Activated CD4-positive, CD25-positive, alpha-beta regulatory T cell (primary cell): Measurements from ENCODE around the gene TRMO.
"Not testable (repeated sequence)": the region's sequence is repeated elsewhere in the genome, so short reads cannot be mapped to it uniquely, and the experiment has no call there.

Experiments used
- DNase-seq, 4 experiments: peaks; one replicate each; lab custom pipeline; 2025; lab: John Stamatoyannopoulos, UW

Gene TRMO, protein sequence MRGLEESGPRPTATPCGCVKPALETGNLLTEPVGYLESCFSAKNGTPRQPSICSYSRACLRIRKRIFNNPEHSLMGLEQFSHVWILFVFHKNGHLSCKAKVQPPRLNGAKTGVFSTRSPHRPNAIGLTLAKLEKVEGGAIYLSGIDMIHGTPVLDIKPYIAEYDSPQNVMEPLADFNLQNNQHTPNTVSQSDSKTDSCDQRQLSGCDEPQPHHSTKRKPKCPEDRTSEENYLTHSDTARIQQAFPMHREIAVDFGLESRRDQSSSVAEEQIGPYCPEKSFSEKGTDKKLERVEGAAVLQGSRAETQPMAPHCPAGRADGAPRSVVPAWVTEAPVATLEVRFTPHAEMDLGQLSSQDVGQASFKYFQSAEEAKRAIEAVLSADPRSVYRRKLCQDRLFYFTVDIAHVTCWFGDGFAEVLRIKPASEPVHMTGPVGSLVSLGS

DNA sequence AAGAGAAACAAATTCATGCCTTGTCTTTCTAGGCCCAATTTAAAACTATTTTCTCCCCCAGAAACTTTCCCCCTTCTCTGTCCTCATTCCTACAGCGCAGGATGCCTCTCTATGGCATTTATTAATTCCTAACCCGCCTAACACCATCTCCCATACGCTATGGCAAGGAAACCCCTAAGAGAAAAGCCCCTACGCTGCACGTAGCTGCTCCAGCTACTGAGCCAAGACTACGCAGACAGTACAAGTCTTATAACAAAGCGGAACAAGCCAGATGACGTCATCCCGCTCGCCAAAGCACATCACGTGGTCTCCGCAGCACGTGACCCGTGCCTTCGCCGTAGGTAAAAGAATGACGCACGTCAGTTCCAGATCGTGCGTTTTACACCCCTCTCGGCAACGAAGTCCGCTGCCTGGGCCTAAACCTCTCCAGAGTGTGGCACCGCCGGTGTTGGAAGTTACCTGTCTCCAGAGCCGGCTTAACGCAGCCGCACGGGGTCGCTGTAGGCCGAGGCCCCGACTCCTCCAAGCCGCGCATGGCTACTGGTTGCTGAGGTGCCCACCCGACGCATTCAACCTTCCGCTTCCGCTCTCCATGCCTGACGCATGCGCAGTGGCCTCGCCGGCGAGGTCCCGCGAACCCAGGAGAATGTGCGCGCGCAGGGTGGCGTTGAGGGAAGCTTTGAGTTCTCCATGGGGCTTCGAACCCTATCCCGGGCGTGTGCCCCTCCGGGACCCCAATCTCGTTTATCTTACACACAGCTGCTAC, at the start of gene TRMO:
Gene TRMO, minus strand, starts transcription at position 542 of the 766 bp plus-strand sequence. Its CDS starts 7 bp downstream, at position 535.
- peak; percentile 95 to 97 (median 96) for DNase-seq

DNA sequence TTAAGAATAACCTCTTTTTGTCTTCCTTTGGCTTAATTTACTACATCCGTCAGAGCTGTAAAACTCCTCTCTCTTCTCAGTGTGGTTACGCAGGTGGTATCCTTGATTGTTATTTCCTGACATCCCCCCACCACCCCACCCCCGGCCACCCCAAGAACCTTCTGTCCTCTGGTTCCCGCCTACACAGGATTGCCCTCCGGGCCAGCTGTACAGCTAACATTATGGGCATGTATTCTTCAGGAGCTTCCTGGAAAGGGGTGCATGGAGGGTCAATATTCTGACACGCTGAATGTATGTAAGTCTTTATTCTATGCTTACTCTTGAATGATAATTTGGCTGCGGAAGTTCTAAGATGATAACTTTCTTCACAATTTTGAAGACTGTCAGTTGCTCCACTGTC, 47.9 kb upstream of the TRMO start:
- no peak for DNase-seq

DNA sequence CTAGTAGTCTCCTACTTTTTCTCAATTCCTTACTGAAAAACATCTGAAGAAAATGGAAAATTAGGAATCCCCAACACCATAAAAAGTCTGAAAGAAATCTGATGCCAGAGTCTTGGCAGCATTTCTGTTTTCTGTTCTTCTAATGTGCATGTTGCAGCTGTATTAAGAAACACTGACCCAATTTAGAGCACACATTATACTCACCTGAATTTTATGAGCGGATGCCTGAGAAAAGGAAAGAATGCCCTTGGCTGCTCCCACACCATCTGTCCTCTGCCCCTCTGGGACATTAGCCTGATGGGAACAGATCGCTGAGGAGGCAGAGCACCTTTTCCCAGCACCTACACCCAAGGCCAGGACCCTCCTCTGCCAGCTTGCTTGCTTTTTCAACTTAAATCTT, 46.7 kb upstream of the TRMO start:
- no peak for DNase-seq

DNA sequence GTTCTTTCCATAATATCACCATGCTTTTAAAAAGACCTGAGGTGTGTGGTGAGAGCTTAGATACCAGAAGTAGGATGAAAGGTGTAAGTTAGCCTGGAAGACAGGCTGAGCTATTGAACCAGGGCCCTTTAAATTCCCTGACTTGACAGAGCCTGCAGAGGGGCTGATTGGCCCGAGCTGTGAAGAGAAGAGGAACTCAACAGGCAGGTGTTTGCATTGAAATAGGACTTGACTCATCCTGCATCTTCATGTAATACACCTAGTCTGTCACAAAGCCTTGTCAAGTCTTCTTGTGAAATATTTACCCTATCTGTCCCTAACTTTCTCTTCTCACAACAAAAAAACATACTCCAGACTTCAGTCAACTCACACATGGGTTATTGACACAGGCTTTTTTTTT, 44.2 kb upstream of the TRMO start:
- no peak for DNase-seq

DNA sequence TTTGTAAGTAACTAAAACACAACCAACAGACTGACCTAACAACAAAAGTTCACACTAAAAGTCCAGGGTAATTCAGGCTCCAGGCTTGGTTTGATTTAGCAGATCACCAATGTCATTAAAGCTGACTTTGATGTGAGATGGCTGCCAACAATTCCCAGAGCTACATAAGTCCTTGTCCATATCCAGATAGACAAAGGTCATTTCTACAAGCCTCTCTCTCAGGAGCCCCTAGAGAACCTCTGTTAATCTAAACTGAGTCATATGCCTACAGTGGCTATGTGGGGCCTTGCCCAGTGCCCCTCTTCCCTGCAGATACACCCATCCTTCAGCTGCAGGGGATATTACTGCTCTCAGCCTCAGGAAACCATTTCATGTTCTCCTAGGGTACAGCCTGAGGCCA, 42.6 kb upstream of the TRMO start:
- DNase-seq = no peak

DNA sequence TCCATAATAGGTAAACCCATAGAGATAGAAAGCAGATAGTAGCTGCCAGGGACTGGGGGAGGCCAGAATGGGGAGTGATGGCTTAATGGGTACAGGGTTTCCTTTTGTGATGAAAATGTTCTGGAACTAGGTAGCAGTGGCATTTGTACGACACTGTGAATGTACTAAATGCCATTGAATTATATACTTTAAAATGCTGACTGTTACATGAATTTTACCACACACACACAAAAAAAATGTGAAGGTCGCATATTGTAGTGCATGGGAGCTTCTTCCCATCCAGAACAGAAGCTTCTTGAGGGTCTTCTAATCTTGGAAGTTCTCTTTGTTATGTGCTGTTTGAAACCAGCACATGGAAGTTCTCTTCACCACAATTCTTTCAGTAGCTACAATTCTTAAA, 40.9 kb upstream of the TRMO start:
- no peak for DNase-seq

DNA sequence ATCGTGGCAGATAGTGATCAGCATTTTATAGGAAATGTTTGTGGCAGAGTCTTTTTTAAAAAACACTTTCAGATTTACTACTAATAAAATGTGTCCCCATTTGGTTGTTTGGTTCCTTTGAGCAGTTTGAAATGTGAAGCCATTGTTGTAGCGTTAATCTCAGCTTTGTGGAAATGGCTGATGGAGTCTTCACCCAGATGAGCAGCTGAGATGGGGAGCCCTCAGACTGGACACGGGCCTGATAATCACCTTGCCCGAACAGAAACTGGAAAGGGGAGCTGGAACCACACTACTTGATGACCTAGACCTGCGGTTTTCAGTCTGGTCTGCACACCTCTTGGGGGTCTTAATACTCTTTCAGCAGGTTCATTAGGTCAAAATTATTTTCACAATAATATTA, 40.3 kb upstream of the TRMO start:
- no peak for DNase-seq

DNA sequence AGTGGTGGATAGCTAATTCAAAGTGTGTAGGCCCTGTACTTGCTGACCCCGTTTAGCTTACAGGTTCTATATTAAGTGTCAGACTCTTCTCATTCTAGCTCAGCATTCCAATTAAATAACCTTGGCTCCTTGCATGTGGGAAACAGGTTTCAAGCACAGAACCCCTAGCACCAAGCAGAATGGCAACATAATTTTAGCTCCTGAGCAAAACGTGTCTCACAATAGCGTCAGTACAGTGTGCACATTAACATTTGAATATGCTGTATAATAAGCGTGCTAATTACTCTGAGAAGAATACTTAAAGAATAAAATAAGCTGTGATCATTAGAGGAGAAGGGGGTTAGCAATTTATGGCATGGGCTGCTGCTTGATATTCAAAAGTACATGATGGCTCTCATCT, 39.8 kb upstream of the TRMO start:
- DNase-seq = no peak

DNA sequence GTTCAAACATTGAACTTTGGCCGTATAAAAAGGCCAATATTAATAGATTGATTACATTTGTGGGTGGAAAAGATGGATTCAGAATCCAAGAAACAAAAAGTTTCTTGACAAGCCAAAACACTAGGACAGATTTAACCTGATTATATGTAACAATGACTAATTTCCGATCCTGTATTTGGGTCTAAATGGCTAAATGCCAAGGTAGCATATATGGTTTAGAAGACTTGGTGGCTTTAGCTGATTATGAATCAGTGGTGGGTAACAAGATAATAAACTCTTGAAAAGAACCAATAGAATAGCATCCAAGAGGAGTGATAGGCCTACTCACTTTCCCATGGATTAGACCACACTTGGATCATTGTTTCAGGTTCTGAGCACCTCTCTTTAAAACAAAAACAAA, 39.1 kb upstream of the TRMO start:
- no peak for DNase-seq

DNA sequence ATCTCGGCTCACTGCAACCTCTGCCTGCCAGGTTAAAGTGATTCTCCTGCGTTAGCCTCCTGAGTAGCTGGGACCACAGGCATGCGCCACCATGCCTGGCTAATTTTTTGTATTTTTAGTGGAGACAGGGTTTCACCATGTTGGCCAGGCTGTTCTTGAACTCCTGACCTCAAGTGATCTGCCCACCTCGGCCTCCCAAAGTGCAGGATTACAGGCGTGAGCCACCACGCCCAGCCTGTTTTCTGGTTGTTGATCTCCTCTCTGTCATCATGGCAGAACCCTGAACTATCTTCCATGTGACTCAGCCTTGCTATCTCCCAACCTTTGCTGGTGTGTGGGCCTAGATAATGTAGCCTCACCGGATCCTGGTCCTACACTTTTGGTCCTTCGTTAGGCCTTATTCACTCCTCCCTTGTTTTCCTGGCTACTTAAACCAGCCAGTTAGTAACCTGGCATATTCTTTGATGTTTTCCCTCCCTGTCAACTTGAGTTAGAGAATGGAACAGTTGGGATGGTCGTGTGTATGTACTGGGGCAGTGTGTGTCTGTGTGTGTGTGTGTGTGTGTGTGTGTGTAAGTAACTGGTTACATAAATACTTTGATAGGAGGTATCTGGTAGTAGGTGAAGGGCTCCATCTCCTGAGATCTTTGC, 38.5 kb upstream of the TRMO start:
- DNase-seq = not testable (repeated sequence)

DNA sequence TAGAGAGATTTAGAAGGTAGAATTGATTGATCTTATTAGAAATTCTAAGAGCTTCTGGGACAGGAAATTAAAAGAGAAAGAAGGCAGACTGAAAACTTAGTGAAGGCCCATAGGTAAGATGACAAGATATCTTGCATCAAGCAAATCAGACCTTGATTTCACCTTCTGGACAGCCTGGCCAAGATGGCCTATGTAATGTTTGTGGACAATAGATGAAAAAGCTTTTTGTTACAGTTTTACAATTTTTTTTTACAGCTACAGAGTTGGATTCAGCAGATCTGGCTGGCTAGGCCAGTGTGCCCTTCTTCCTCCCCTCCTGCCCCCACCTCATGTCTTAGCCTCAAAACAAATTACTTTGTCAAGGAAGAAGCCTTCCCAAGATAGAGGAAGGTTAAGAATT, 37.3 kb upstream of the TRMO start:
- no peak for DNase-seq

DNA sequence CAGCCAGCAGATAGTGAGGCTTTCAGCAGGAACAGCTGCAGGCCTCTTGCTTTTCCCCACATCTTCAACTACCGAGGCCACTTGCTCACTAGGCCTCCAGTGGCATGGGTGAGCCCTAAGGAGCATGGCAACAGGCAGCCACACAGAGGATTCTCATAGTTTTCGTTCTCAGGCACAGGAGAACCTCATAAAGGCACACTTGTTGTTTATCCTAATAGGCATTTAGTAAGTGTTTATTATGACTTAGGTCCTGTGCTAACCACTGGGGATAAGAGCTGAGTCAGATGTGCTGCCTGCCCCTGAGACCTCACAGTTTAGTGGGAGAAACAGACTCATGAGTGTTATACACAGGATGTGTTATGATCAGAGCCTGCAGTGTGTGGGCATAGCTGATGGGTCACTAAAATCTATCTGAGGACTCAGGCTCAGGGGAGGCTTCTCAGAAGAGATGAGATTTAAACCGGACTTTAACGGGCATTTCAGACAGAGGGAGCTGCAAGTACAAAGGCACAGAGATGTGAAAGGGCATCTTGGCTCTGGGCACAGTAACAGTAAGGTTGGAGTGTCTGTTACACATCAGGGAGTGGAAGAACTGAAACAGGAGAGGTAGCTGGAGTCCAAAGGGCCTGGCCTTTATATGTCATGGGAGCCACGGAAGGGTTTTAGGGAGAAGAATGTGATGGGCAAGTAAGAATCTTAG, 36.7 kb upstream of the TRMO start:
- DNase-seq = no peak

DNA sequence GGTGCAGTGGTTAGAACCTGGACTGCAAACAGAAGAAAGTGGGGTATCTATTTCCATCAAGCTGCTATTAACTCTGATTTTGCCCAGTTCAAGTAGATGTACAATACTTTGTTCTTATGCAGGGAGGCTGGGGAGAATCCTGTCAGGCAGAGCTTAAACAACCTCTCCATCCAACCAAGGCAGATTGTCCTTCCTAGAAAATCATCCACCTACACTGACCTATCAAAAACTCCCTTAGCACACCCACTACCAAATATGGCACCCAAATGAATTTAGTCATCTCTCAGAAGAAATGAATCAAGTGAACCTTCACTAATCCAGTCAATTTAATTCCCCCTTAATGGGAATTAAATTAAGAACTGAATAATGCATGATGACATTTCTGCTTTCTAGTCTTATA, 34.0 kb upstream of the TRMO start:
- no peak for DNase-seq

DNA sequence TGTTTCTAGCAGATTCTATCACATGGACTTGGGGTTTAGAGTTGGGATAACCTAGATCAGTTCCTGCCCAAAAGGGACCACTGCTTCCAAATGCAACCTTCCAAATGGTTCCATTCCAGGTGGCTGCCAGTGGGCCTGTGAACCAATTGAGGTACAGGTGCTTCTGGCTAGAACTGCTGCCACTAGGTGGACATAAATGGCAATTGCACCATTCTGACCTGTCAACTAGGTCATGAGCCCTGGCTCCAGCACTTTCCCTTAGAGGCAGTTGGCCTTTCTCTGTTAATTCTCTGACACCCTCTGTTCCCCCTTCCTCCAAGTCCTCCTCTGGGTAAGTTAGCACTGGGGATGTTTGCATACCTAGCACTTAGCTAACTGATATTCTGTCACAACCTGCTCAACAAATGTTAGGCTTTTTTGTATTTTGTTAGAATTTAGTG, 32.3 kb upstream of the TRMO start:
- DNase-seq = peak; percentile 5 to 21 (median 9)

DNA sequence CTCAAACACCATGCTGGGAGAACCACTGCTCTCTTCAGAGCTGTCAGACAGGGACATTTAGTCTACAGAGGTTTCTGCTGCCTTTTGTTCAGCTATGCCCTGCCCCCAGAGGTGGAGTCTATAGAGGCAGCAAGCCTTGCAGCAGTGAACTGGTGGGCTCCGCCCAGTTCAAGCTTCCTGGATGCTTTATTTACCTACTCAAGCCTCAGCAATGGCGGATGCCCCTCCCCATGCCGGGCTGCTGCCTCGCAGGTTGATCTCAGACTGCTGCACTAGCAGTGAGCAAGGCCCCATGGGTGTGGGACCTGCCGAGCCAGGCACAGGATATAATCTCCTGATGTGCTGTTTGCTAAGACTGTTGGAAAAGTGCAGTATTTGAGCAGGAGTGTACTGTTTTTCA, 28.6 kb upstream of the TRMO start:
- peak in 1 of 4 experiments; percentile 10 for DNase-seq

DNA sequence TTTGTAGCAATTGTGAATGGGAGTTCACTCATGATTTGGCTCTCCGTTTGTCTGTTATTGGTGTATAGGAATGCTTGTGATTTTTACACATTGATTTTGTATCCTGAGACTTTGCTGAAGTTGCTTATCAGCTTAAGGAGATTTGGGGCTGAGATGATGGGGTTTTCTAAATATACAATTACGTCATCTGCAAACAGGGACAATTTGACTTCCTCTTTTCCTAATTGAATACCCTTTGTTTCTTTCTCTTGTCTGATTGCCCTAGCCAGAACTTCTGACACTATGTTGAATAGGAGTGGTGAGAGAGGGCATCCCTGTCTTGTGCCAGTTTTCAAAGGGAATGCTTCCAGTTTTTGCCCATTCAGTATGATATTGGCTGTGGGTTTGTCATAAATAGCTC, 24.8 kb upstream of the TRMO start:
- not testable (repeated sequence) for DNase-seq

DNA sequence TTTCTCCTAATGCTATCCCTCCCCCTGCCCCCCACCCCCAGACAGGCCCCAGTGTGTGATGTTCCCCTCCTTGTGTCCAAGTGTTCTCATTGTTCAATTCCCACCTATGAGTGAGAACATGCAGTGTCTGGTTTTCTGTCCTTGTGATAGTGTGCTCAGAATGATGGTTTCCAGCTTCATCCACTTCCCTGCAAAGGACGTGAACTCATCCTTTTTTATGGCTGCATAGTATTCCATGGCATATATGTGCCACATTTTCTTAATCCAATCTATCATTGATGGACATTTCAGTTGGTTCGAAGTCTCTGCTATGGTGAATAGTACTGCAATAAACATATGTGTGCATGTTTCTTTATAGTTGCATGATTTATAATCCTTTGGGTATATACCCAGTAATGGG, 23.2 kb upstream of the TRMO start:
- not testable (repeated sequence) for DNase-seq

DNA sequence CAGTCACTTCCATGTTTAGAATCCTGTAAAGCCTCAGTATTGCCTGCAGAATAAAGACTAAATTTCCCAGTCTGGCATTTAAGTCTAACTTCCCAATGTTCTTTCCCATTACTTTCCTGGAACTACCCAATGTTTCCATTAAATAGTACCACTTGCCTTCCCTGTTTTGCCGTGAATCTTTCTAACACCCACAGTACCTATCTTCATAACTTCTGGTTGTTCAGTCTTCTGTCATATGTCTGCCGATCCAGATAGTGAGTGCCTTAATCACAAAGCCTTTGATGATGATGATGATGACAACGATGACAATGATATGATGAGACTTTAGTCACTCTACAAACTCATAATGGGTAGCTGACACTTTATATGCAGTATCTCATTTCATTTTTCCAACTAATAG, 22.3 kb upstream of the TRMO start:
- no peak for DNase-seq

DNA sequence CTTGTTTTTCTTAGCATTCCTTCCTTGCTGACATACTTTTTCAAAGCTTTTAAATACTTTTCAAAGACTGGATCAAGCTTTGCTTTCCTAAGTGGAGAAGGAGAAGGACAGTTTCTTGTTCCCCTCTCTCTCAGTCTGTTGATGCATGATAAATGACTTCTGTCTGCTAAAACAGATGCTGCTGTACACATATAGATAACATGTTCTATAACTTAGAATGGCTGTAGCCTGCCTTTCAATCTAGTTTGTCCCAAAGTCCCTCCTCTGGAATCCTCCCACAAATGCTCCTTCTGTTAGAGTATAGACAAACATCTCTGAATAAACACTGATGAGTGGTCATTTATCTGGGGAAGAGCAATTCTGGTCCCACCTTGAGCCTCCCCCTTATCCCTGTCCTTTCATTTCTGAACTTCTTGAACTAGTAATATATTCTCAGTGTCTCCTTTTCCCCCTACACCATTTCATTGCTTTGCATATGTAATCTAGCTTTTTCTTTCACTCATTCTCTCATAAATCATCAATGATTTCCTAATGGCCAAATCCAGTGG, 21.1 kb upstream of the TRMO start:
- no peak for DNase-seq

DNA sequence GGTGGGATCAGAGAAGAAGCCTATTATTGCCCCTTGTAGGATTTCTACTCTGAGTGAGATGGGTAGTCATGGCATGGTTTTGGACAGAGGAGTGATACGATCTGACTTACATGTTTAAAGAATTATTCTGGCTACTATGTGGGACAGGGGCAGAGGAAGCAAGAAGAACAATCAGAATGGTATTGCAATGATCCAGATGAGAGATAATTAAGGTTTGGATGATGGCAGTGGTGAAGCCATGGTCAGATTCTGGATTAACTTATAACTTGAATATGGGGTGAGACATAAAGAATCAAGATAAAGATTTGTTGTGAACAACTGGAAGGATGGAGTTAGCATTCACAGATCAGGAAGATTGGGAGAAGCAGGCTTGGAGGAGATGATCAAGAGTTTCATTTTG, 19.0 kb upstream of the TRMO start:
- DNase-seq = no peak

DNA sequence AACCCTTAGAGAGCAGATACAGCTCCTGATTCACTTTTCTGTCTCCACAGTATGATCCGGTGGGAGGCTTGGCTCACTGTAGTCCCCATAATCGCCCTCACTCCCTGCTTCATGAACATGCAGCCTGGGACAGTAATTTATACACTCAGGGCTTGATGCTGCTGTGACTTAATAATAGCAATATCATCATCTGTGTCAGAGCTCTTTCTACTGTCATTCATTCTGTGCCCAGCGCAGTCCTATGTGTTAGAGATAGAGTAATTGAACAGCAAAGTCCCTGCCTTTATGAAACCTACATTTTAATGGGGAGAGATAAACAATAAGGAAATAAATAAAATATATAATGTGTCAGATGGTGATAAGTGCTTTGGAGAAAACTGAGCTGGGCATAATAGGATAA, 18.4 kb upstream of the TRMO start:
- no peak for DNase-seq

DNA sequence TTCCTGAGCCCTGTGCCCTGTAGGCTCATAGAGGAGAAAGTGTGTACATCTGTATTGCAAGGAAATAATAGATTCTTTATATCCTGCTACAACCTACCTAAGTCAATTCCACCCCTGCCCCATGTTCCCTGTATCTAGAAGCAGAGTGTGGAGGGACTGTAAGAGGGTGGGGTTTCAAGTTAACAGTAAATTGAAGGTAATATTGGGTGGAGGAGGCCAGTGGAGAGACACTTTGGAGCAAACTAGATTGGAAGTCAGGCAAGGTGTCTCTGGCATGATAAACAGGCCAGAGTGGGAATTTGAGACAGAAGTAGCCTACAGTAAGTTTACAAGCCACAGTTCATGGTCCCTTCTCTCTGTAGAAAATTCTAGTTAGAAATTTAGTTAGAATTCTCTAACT, 17.9 kb upstream of the TRMO start:
- DNase-seq = no peak
